H1 (cell line): Measurements from ENCODE around the gene REC8. TPM values are rescaled to one million over a fixed set of nuclear protein-coding genes. Genes with fewer than 3 reads are reported as not detected.

Source experiments
- CTCF ChIA-PET: fragments of 300-600 bp; sonication (Branson Sonifier 250); formaldehyde crosslinking; loops from one replicate; lab custom pipeline; 2021; ENCODE audit not compliant: partially characterized antibody; lab: Charles Lee
- POLR2A ChIA-PET: fragments of 300-600 bp; sonication (Branson Sonifier 250); formaldehyde crosslinking; loops from one replicate; lab custom pipeline; 2021; ENCODE audit warnings: inconsistent platforms; ENCODE audit not compliant: partially characterized antibody; lab: Charles Lee
- DNase-seq, 2 experiments: peaks; one replicate each; pipeline versions ENCODE4 v3.0.0 to v3.0.0-alpha.2; 2010 to 2022; ENCODE audit warnings: low spot score in 2 of 2, low read depth in 1 of 2, mixed read lengths in 1 of 2
- FAIRE-seq: peaks from 2 replicates; lab custom pipeline; 2011; peaks lifted over from hg19 to GRCh38; lab: Jason Lieb, UNC
- H2AFZ ChIP-seq: 2 replicates; pipeline ENCODE4 v1.8.1; 2012; ENCODE audit warnings: low read length, inconsistent platforms
- H2AK5ac ChIP-seq: 2 replicates; pipeline ENCODE4 v1.6.1; 2013; ENCODE audit warnings: low read depth, low read length
- H2BK120ac ChIP-seq: replicated peaks from 2 replicates; pipeline ENCODE3; 2013; ENCODE audit warnings: low read depth, low read length, inconsistent platforms
- H2BK12ac ChIP-seq: 2 replicates; pipeline ENCODE4 v1.6.1; 2013; ENCODE audit warnings: low read depth, low read length
- H2BK15ac ChIP-seq: 2 replicates; pipeline ENCODE4 v1.6.1; 2013; ENCODE audit warnings: low read length
- H2BK20ac ChIP-seq: 2 replicates; pipeline ENCODE4 v1.6.1; 2013; ENCODE audit warnings: low read length
- H2BK5ac ChIP-seq: 2 replicates; pipeline ENCODE4 v1.6.1; 2013; ENCODE audit warnings: low read depth, low read length
- H3K14ac ChIP-seq: 2 replicates; pipeline ENCODE4 v1.6.1; 2013; ENCODE audit warnings: inconsistent platforms; ENCODE audit not compliant: insufficient read length
- H3K18ac ChIP-seq: 2 replicates; pipeline ENCODE4 v1.6.1; 2013; ENCODE audit warnings: low read length; ENCODE audit errors: extremely low read depth
- H3K23ac ChIP-seq: 2 replicates; pipeline ENCODE4 v1.6.1; 2013; ENCODE audit warnings: inconsistent platforms; ENCODE audit not compliant: insufficient read length
- H3K23me2 ChIP-seq: 2 replicates; pipeline ENCODE4 v1.6.1; 2013; ENCODE audit warnings: low read depth, low read length
- H3K27ac ChIP-seq: 2 replicates; pipeline ENCODE4 v1.6.1; 2011; ENCODE audit warnings: low read depth, low read length, inconsistent platforms
- H3K27me3 ChIP-seq, 4 experiments: replicated peaks in 1 of 4; 1 replicate in 1 of 4; 2 replicates in 3 of 4; pipeline versions ENCODE4 v1.6.1 to v1.8.1; 2011 to 2013; ENCODE audit warnings: low read length in 3 of 4, mild to moderate bottlenecking in 3 of 4, inconsistent platforms in 2 of 4, mixed read lengths in 2 of 4, moderate library complexity in 1 of 4; ENCODE audit not compliant: control insufficient read depth in 3 of 4, insufficient read depth in 3 of 4; ENCODE audit errors: extremely low read depth in 1 of 4
- H3K36me3 ChIP-seq, 4 experiments: 2 replicates each; pipeline versions ENCODE4 v1.6.1 to v1.8.1; 2011 to 2013; ENCODE audit warnings: mild to moderate bottlenecking in 4 of 4, low read length in 3 of 4, moderate library complexity in 2 of 4, control low read depth in 1 of 4, inconsistent platforms in 1 of 4; ENCODE audit not compliant: insufficient read depth in 4 of 4, control insufficient read depth in 2 of 4
- H3K4ac ChIP-seq: replicated peaks from 2 replicates; pipeline ENCODE3; 2013; ENCODE audit warnings: low read length, low read depth, mixed read lengths, inconsistent platforms; ENCODE audit not compliant: insufficient read length
- H3K4me1 ChIP-seq, 4 experiments: replicated peaks in 1 of 4; 1 replicate in 1 of 4; 2 replicates in 3 of 4; pipeline versions ENCODE4 v1.6.1 to v1.8.1; 2011 to 2013; ENCODE audit warnings: low read length in 3 of 4, inconsistent platforms in 2 of 4, mixed read lengths in 1 of 4; ENCODE audit not compliant: insufficient read depth in 4 of 4, control insufficient read depth in 3 of 4
- H3K4me2 ChIP-seq, 2 experiments: 2 replicates each; pipeline versions ENCODE4 v1.6.1 to v1.8.1; 2011 to 2013; ENCODE audit warnings: low read depth in 2 of 2, low read length in 2 of 2, control low read depth in 1 of 2, inconsistent platforms in 1 of 2, mild to moderate bottlenecking in 1 of 2; ENCODE audit not compliant: insufficient read depth in 1 of 2
- H3K4me3 ChIP-seq, 4 experiments: fragments of 200-600, 300-600 bp in 1 of 4; sonication (generic), shearing (Covaris generic), sonication (Bioruptor Twin) in 1 of 4; 2 replicates each; pipeline versions ENCODE4 v1.5.1 to v1.8.1; 2011 to 2016; ENCODE audit warnings: low read length in 4 of 4, low read depth in 3 of 4, control low read depth in 2 of 4, inconsistent platforms in 2 of 4, mild to moderate bottlenecking in 2 of 4, mixed read lengths in 1 of 4, moderate library complexity in 1 of 4; ENCODE audit not compliant: insufficient read depth in 2 of 4; ENCODE audit errors: extremely low read depth in 1 of 4
- H3K56ac ChIP-seq: replicated peaks from 2 replicates; pipeline ENCODE3; 2013; ENCODE audit warnings: low read depth, mild to moderate bottlenecking, mixed read lengths, low read length, inconsistent platforms; ENCODE audit not compliant: insufficient read length
- H3K79me1 ChIP-seq: 2 replicates; pipeline ENCODE4 v1.6.1; 2013; ENCODE audit warnings: low read depth, low read length, control low read depth
- H3K79me2 ChIP-seq, 2 experiments: 2 replicates each; pipeline versions ENCODE4 v1.6.1 to v1.8.1; 2012 to 2013; ENCODE audit warnings: low read length in 2 of 2, mild to moderate bottlenecking in 2 of 2, inconsistent platforms in 1 of 2; ENCODE audit not compliant: insufficient read depth in 2 of 2, control insufficient read depth in 1 of 2
- H3K9ac ChIP-seq, 4 experiments: replicated peaks in 1 of 4; 1 replicate in 1 of 4; 2 replicates in 3 of 4; pipeline versions ENCODE4 v1.6.1 to v1.8.1; 2011 to 2013; ENCODE audit warnings: low read depth in 3 of 4, low read length in 3 of 4, control low read depth in 2 of 4, mild to moderate bottlenecking in 2 of 4, moderate library complexity in 2 of 4, inconsistent platforms in 1 of 4; ENCODE audit errors: extremely low read depth in 1 of 4
- H3K9me3 ChIP-seq, 2 experiments: 2 replicates each; pipeline versions ENCODE4 v1.6.1 to v1.8.1; 2012 to 2013; ENCODE audit warnings: mild to moderate bottlenecking in 2 of 2, moderate library complexity in 2 of 2, control low read depth in 1 of 2, inconsistent platforms in 1 of 2, low read depth in 1 of 2, low read length in 1 of 2, mixed read lengths in 1 of 2; ENCODE audit not compliant: insufficient read depth in 2 of 2
- H4K20me1 ChIP-seq, 2 experiments: replicated peaks in 1 of 2; 2 replicates each; pipeline versions ENCODE3 to v1.8.1; 2011 to 2013; ENCODE audit warnings: inconsistent platforms in 2 of 2, low read length in 2 of 2, mild to moderate bottlenecking in 1 of 2; ENCODE audit not compliant: insufficient read depth in 2 of 2, control insufficient read depth in 1 of 2
- H4K5ac ChIP-seq: 2 replicates; pipeline ENCODE4 v1.6.1; 2013; ENCODE audit warnings: low read length, low read depth, mixed read lengths, inconsistent platforms; ENCODE audit not compliant: insufficient read length
- H4K8ac ChIP-seq: 2 replicates; pipeline ENCODE4 v1.8.0; 2013; ENCODE audit warnings: mild to moderate bottlenecking, moderate library complexity, low read length, inconsistent platforms; ENCODE audit not compliant: insufficient read depth; ENCODE audit errors: extremely low read depth
- H4K91ac ChIP-seq: replicated peaks from 2 replicates; pipeline ENCODE3; 2013; ENCODE audit warnings: low read length, mixed read lengths, inconsistent platforms; ENCODE audit not compliant: insufficient read length
- FOSL1 ChIP-seq: IDR thresholded peaks from 2 replicates; pipeline ENCODE4 v1.6.1; 2011; ENCODE audit warnings: mild to moderate bottlenecking, low read depth, low read length, moderate library complexity; ENCODE audit not compliant: insufficient read depth
- GABPA ChIP-seq: IDR thresholded peaks from 2 replicates; pipeline ENCODE4 v1.6.1; 2011; ENCODE audit warnings: mild to moderate bottlenecking, low read length, moderate library complexity, borderline replicate concordance; ENCODE audit not compliant: insufficient read depth
- JUN ChIP-seq: IDR thresholded peaks from 2 replicates; pipeline ENCODE4 v1.6.1; 2011; ENCODE audit warnings: low read depth, mild to moderate bottlenecking, improper control_type of control experiment, low read length
- JUND ChIP-seq: IDR thresholded peaks from 2 replicates; pipeline ENCODE4 v1.6.1; 2011; ENCODE audit warnings: mild to moderate bottlenecking, improper control_type of control experiment, low read length
- MAFK ChIP-seq: IDR thresholded peaks from 2 replicates; pipeline ENCODE4 v1.6.1; 2012; ENCODE audit warnings: low read depth, mild to moderate bottlenecking, improper control_type of control experiment, low read length
- NANOG ChIP-seq: IDR thresholded peaks from 2 replicates; pipeline ENCODE4 v1.6.1; 2011; ENCODE audit warnings: low read length, low read depth, mild to moderate bottlenecking, inconsistent platforms; ENCODE audit not compliant: insufficient read depth, poor library complexity, severe bottlenecking
- PHF8 ChIP-seq: fragments of 200-600 bp; sonication (generic); conservative IDR thresholded peaks from 2 replicates; pipeline ENCODE4 v1.7.1; 2012; ENCODE audit warnings: low read depth, mild to moderate bottlenecking, inconsistent platforms, low read length, moderate library complexity
- POLR2A ChIP-seq, 2 experiments: IDR thresholded peaks; 1 replicate in 1 of 2; 2 replicates in 1 of 2; pipeline ENCODE4 v1.6.1; 2011; ENCODE audit warnings: low read depth in 2 of 2, low read length in 2 of 2, mild to moderate bottlenecking in 2 of 2; ENCODE audit errors: control extremely low read depth in 1 of 2
- RFX5 ChIP-seq: IDR thresholded peaks from 2 replicates; pipeline ENCODE4 v1.6.1; 2011; ENCODE audit warnings: low read depth, low read length, improper control_type of control experiment, borderline replicate concordance
- RXRA ChIP-seq: IDR thresholded peaks from 2 replicates; pipeline ENCODE4 v1.6.1; 2011; ENCODE audit warnings: low read depth, mild to moderate bottlenecking, low read length, moderate library complexity; ENCODE audit not compliant: insufficient read depth
- WGBS, 2 experiments: shearing (Covaris generic) in 1 of 2; methylation state at CpG; one replicate each; pipeline versions ENCODE4 v1.1.6 to v1.1.7; 2013 to 2015; ENCODE audit warnings: low lambda C conversion rate in 2 of 2, mixed read lengths in 2 of 2, inconsistent platforms in 1 of 2, low coverage in 1 of 2, missing lambda C conversion rate in 1 of 2; ENCODE audit not compliant: insufficient replicate concordance in 2 of 2, insufficient coverage in 1 of 2, insufficient read length in 1 of 2; ENCODE audit errors: extremely low coverage in 1 of 2, missing lambda C conversion rate in 1 of 2; 5-methylcytosine and 5-hydroxymethylcytosine counted together
- polyA plus RNA-seq, 7 experiments: library from polyadenylated mRNA; depleted of rRNA in 3 of 7; stranded (reverse) in 5 of 7; unstranded in 2 of 7; fragments of >200 nt in 5 of 7; fragments of 200-250 nt in 2 of 7; gene quantifications; 1 replicate in 5 of 7; 2 replicates in 1 of 7; 4 replicates in 1 of 7; pipeline versions ENCODE4 v1.2.1 to v1.2.3, GENCODE V29; 2011 to 2013; ENCODE audit warnings: missing spikeins in 2 of 7, mixed read lengths in 2 of 7
- total RNA-seq: library from RNA; stranded (reverse); fragmentation: NEBNext Ultra II Directional; extraction: Animal tissue kit (Norgen Biotek cat#: 25700); gene quantifications from 2 replicates; pipeline ENCODE4 v1.2.1, GENCODE V29; 2021
- TF ChIP-seq, protein P1 (sequence below): IDR thresholded peaks from 2 replicates; pipeline ENCODE4 v1.6.1; 2012; ENCODE audit warnings: low read length, inconsistent platforms

Gene REC8
- total and polyA plus RNA-seq, 2 of the 8 experiments (the other 6 are each of a cell fraction or from before 2014, with no cell fraction given) = 9.8 to 28.5 TPM

DNA sequence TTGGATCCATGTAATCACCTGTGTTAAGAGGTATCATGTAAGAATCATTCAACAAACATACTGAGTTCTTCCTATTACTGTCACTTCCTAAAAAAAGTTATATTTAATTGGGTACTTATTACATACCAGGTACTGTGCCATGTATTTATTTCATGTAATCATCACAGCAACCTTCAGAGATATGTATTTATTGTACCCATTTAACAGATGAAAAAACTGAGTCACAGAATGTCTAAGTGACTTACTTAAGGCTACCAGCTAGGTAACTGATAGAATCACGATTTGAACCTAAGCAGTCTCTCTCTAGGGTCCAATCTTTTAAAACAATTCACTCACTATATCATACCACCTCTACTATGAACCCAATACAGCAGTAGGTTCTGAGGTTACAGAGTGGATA lies 27.4 kb upstream of the REC8 start:
- CTCF ChIA-PET = interaction anchor here (1.1 to 1.5 kb wide), 3 partner anchors 17 to 36 kb away, joined by 3 to 8 read pairs (median 3); partner anchors contain the start of genes DCAF11, IRF9 and NRL
- H3K23me2 ChIP-seq = peaks cover 13% of the 10 kb centered on the region
- no peak overlapping the region for H2BK15ac ChIP-seq
- peaks cover 0 to 31% of the 10 kb centered on the region in 2 experiments; a peak in 3 of 4 replicates for H3K79me2 ChIP-seq
- no peak overlapping the region for H4K91ac ChIP-seq
- no peak overlapping the region for H3K4me2 ChIP-seq
- peaks cover 0 to 7% of the 10 kb centered on the region in 2 experiments for H4K20me1 ChIP-seq
- peaks cover 7% of the 10 kb centered on the region; the same call in 1 of the 2 replicates for H3K79me1 ChIP-seq
- H3K4me1 ChIP-seq = peaks cover 2 to 10% (median 8%) of the 10 kb centered on the region in 4 experiments; a peak in 6 of 7 replicates
- no peaks in the 10 kb centered on the region for H3K9me3 ChIP-seq
- TF ChIP-seq FOSL1 = no peak
- no peak for TF ChIP-seq JUN
- TF ChIP-seq POLR2A (IDR thresholded peaks at IDR 0.05; ENCODE audit: control extremely low read depth in 1 of 2, low read depth in 2 of 2, low read length in 2 of 2) = no peak
- no peak for TF ChIP-seq GABPA
- TF ChIP-seq RFX5 = no peak
- TF ChIP-seq, protein P1, sequence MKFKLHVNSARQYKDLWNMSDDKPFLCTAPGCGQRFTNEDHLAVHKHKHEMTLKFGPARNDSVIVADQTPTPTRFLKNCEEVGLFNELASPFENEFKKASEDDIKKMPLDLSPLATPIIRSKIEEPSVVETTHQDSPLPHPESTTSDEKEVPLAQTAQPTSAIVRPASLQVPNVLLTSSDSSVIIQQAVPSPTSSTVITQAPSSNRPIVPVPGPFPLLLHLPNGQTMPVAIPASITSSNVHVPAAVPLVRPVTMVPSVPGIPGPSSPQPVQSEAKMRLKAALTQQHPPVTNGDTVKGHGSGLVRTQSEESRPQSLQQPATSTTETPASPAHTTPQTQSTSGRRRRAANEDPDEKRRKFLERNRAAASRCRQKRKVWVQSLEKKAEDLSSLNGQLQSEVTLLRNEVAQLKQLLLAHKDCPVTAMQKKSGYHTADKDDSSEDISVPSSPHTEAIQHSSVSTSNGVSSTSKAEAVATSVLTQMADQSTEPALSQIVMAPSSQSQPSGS = no peak
- no peak for TF ChIP-seq RXRA
- no peak for TF ChIP-seq JUND
- TF ChIP-seq PHF8 = no peak
- TF ChIP-seq MAFK = no peak
- no peak for TF ChIP-seq NANOG
- no peak overlapping the region for H3K27ac ChIP-seq
- no peak overlapping the region for H2AFZ ChIP-seq
- H2BK20ac ChIP-seq = no peak overlapping the region
- H2BK120ac ChIP-seq = no peak overlapping the region
- 93% methylated on average over 1 of the region's 1 CpG; no CpG with 5 or more reads in 1 of the 2 experiments for WGBS, 2 experiments
- no peak overlapping the region for H2AK5ac ChIP-seq
- H3K56ac ChIP-seq = no peak overlapping the region
- H4K8ac ChIP-seq = no peak overlapping the region
- no peak overlapping the region for H3K14ac ChIP-seq
- H2BK12ac ChIP-seq = no peak overlapping the region
- POLR2A ChIA-PET = interaction anchor here (0.7 to 4.9 kb wide), 4 partner anchors 30 to 49 kb away, joined by 3 to 26 read pairs (median 4); partner anchors contain the start of genes DCAF11 and IPO4
- H3K4ac ChIP-seq = no peak overlapping the region
- no peak for FAIRE-seq
- peaks cover 2 to 14% (median 5%) of the 10 kb centered on the region in 4 experiments; a peak in 5 of 8 replicates for H3K36me3 ChIP-seq
- no peak overlapping the region for H3K18ac ChIP-seq
- H2BK5ac ChIP-seq = no peak overlapping the region
- H3K23ac ChIP-seq = no peak overlapping the region
- no peak overlapping the region for H3K4me3 ChIP-seq
- H3K9ac ChIP-seq = no peak overlapping the region
- DNase-seq = no peak
- no peaks in the 10 kb centered on the region for H3K27me3 ChIP-seq
- H4K5ac ChIP-seq = no peak overlapping the region
